Sigmoid colon (tissue), 4 donors: Measurements from ENCODE around the gene RAD9A.
"Not testable (repeated sequence)": the region's sequence is repeated elsewhere in the genome, so short reads cannot be mapped to it uniquely, and the experiment has no call there.

Experiments
- CTCF ChIP-seq, 4 experiments: fragments of 450-650 bp in 3 of 4; fragments of 200-600 bp in 1 of 4; IDR thresholded peaks; one replicate each; pipeline ENCODE4 v1.5.1; 2016 to 2019; ENCODE audit warnings: antibody characterized with exemption in 4 of 4, mild to moderate bottlenecking in 3 of 4, moderate library complexity in 2 of 4
- POLR2A ChIP-seq, 2 donors: fragments of 450-650 bp; IDR thresholded peaks; one replicate each; pipeline ENCODE4 v1.6.1; 2016; ENCODE audit warnings: antibody characterized with exemption in 2 of 2, mild to moderate bottlenecking in 2 of 2, moderate library complexity in 2 of 2
- POLR2AphosphoS5 ChIP-seq, 4 donors: sonication (generic); formaldehyde crosslinking; IDR thresholded peaks; one replicate each; pipeline ENCODE4 v1.6.1; 2017; ENCODE audit warnings: antibody characterized with exemption in 4 of 4

- not testable (repeated sequence) for TF ChIP-seq CTCF, POLR2A, POLR2AphosphoS5 (IDR thresholded peaks at IDR 0.05)
These were observed 11.3 kb downstream of the RAD9A start for GRCh38 chr11:67403085-67403484.
